ENCODE measurements around the gene MRI1. TPM values are rescaled to one million over a fixed set of nuclear protein-coding genes. Genes with fewer than 3 reads are reported as not detected.
"Not testable (repeated sequence)": the region's sequence is repeated elsewhere in the genome, so short reads cannot be mapped to it uniquely, and the experiment has no call there.

MRI1 gene
- total and polyA plus RNA-seq, 7 donors, result 6.4 to 11.2 (median 9.6) TPM

GRCh38 chr19:13751436-13751835 is 12.9 kb upstream of the MRI1 start:
- intact Hi-C loops (cut with DNase I), result no loop called here
- TF ChIP-seq CTCF (IDR thresholded peaks at IDR 0.05), result no peak
- ATAC-seq (no peak), DNase-seq (no peak)
- peaks cover 11% of the 10 kb centered on the region for H3K4me1 ChIP-seq
- H3K9me3 ChIP-seq, result no peaks in the 10 kb centered on the region
- no peaks in the 10 kb centered on the region for H3K27me3 ChIP-seq (ENCODE audit: insufficient read depth in 3 of 3, low read length in 2 of 3)
- whole genome bisulfite sequencing, 3 donors, result 81 to 88% (median 82%) methylated on average over 16 of the region's 16 CpGs
- H3K4me3 ChIP-seq, result no peak overlapping the region
- peaks cover 5 to 54% of the 10 kb centered on the region in 2 donors for H3K36me3 ChIP-seq (ENCODE audit: insufficient read depth in 1 of 2, low read depth in 1 of 2)
- no peak overlapping the region for H3K27ac ChIP-seq

GRCh38 chr19:13753622-13754021 is 10.7 kb upstream of the MRI1 start:
- ATAC-seq; H3K27ac ChIP-seq; intact Hi-C loops (cut with DNase I): not testable (repeated sequence)

GRCh38 chr19:13756210-13756609 is 8.1 kb upstream of the MRI1 start:
- no peak for TF ChIP-seq CTCF (IDR thresholded peaks at IDR 0.05)
- intact Hi-C loops (cut with DNase I), result no loop called here
- WGBS, 3 donors, result 95 to 98% (median 97%) methylated on average over 9 of the region's 9 CpGs
- no peaks in the 10 kb centered on the region for H3K4me1 ChIP-seq
- H3K4me3 ChIP-seq, result no peak overlapping the region
- H3K9me3 ChIP-seq, result no peaks in the 10 kb centered on the region
- peaks cover 5 to 100% of the 10 kb centered on the region in 2 donors for H3K36me3 ChIP-seq (ENCODE audit: insufficient read depth in 1 of 2, low read depth in 1 of 2)
- H3K27ac ChIP-seq, result no peak overlapping the region
- ATAC-seq, result no peak
- H3K27me3 ChIP-seq (ENCODE audit: insufficient read depth in 3 of 3, low read length in 2 of 3), result no peaks in the 10 kb centered on the region
- no peak for DNase-seq

More at GRCh38 chr19:13753622-13754021, 10.7 kb upstream of the MRI1 start:
- DNase-seq; H3K4me1 ChIP-seq; H3K4me3 ChIP-seq; H3K27me3 ChIP-seq (ENCODE audit: insufficient read depth in 3 of 3, low read length in 2 of 3); H3K9me3 ChIP-seq: not testable (repeated sequence)
- peaks cover 5 to 76% of the 10 kb centered on the region in 2 donors for H3K36me3 ChIP-seq (ENCODE audit: insufficient read depth in 1 of 2, low read depth in 1 of 2)
- 88 to 90% (median 89%) methylated on average over 7 of the region's 7 CpGs for WGBS, 3 donors

- Histone ChIP-seq H3K9me3 (no peaks in the 10 kb centered on the region), H3K36me3 (ENCODE audit: insufficient read depth in 1 of 2, low read depth in 1 of 2) (peaks cover 0 to 100% of the 10 kb centered on the region in 2 donors), H3K4me1 (no peaks in the 10 kb centered on the region), H3K4me3 (no peak overlapping the region), H3K27ac (no peak overlapping the region), H3K27me3 (ENCODE audit: insufficient read depth in 3 of 3, low read length in 2 of 3) (no peaks in the 10 kb centered on the region)
- TF ChIP-seq CTCF (IDR thresholded peaks at IDR 0.05), result no peak
- DNase-seq, result no peak
- no peak for ATAC-seq
- intact Hi-C loops (cut with DNase I), result no loop called here
- WGBS, 3 donors, result 84 to 89% (median 84%) methylated on average over 15 of the region's 15 CpGs
Observed at GRCh38 chr19:13757805-13758772, 6.2 kb upstream of the MRI1 start.

GRCh38 chr19:13758795-13759194 is 5.5 kb upstream of the MRI1 start:
- Histone ChIP-seq H3K36me3 (ENCODE audit: insufficient read depth in 1 of 2, low read depth in 1 of 2) (peaks cover 0 to 98% of the 10 kb centered on the region in 2 donors), H3K27ac (no peak overlapping the region), H3K4me3 (no peak overlapping the region), H3K9me3 (no peaks in the 10 kb centered on the region), H3K27me3 (ENCODE audit: insufficient read depth in 3 of 3, low read length in 2 of 3) (no peaks in the 10 kb centered on the region), H3K4me1 (no peaks in the 10 kb centered on the region)
- intact Hi-C loops (cut with DNase I), result no loop called here
- DNase-seq, result no peak
- no peak for ATAC-seq
- TF ChIP-seq CTCF (IDR thresholded peaks at IDR 0.05), result no peak
- 91 to 95% (median 94%) methylated on average over 24 of the region's 24 CpGs for WGBS, 3 donors

All from psoas muscle (tissue), 8 donors.